Neutrophil (primary cell): ENCODE results near the gene ZNHIT2.
A peak's percentile ranks its signal among the peaks of the same experiment; 100 is the strongest.

Experiments
- H3K27ac ChIP-seq: fragments of 200-600 bp; sonication (generic); 2 replicates; pipeline ENCODE4 v1.5.1; 2016; ENCODE audit warnings: mild to moderate bottlenecking, moderate library complexity
- H3K27me3 ChIP-seq: fragments of 200-600 bp; sonication (generic); 2 replicates; pipeline ENCODE4 v1.6.0; 2016; ENCODE audit warnings: mild to moderate bottlenecking
- H3K36me3 ChIP-seq: fragments of 200-600 bp; sonication (generic); 2 replicates; pipeline ENCODE4 v1.5.1; 2017
- H3K4me1 ChIP-seq, 2 experiments: fragments of 200-600 bp in 1 of 2; sonication (generic) in 1 of 2; 1 replicate in 1 of 2; 2 replicates in 1 of 2; pipeline versions ENCODE4 v1.5.1 to v1.6.1; 2013 to 2016; ENCODE audit warnings: low read depth in 1 of 2, low read length in 1 of 2, mild to moderate bottlenecking in 1 of 2, moderate library complexity in 1 of 2; ENCODE audit not compliant: control insufficient read depth in 1 of 2, insufficient read depth in 1 of 2
- H3K4me3 ChIP-seq, 2 experiments: fragments of 200-600 bp in 1 of 2; sonication (generic) in 1 of 2; 1 replicate in 1 of 2; 2 replicates in 1 of 2; pipeline ENCODE4 v1.5.1; 2013 to 2016; ENCODE audit warnings: low read depth in 1 of 2, low read length in 1 of 2, mild to moderate bottlenecking in 1 of 2, moderate library complexity in 1 of 2
- H3K9me3 ChIP-seq: fragments of 200-600 bp; sonication (generic); 2 replicates; pipeline ENCODE4 v1.5.1; 2016
- CTCF ChIP-seq: fragments of 200-600 bp; sonication (generic); IDR thresholded peaks from 2 replicates; pipeline ENCODE4 v1.5.1; 2016; ENCODE audit warnings: antibody characterized with exemption

Gene ZNHIT2

GRCh38 chr11:65096926-65097325, 20.6 kb downstream of the ZNHIT2 start:
- Histone ChIP-seq H3K27ac (peak overlapping the region; percentile 96), H3K9me3 (no peaks in the 10 kb centered on the region), H3K27me3 (no peaks in the 10 kb centered on the region), H3K4me3 (peak overlapping the region; percentile 72 to 89), H3K36me3 (no peaks in the 10 kb centered on the region), H3K4me1 (peaks cover 10 to 15% of the 10 kb centered on the region in 2 experiments)
- TF ChIP-seq CTCF = no peak

GRCh38 chr11:65095974-65096806, 21.3 kb downstream of the ZNHIT2 start, which contains the start of gene VPS51:
TSS of gene VPS51 (plus strand) at chr11:65096214. CDS start at chr11:65096251, 37 bp downstream.
- Histone ChIP-seq H3K27ac (peak within 1 kb of the TSS; percentile 96), H3K4me1 (peaks cover 10 to 15% of the 10 kb centered on the region in 2 experiments), H3K36me3 (no peaks in the 10 kb centered on the region), H3K27me3 (no peaks in the 10 kb centered on the region), H3K9me3 (no peaks in the 10 kb centered on the region), H3K4me3 (peak within 1 kb of the TSS; percentile 72 to 89)
- no peak for TF ChIP-seq CTCF

GRCh38 chr11:65095427-65095826, 22.1 kb downstream of the ZNHIT2 start:
- H3K9me3 ChIP-seq = no peaks in the 10 kb centered on the region
- no peaks in the 10 kb centered on the region for H3K36me3 ChIP-seq
- H3K4me1 ChIP-seq = peaks cover 10 to 15% of the 10 kb centered on the region in 2 experiments
- H3K4me3 ChIP-seq = peak overlapping the region; percentile 72 to 89
- H3K27me3 ChIP-seq = no peaks in the 10 kb centered on the region
- peak overlapping the region; percentile 96 for H3K27ac ChIP-seq
- TF ChIP-seq CTCF = no peak

GRCh38 chr11:65090628-65091027, 26.9 kb downstream of the ZNHIT2 start:
- Histone ChIP-seq H3K4me3 (no peak overlapping the region), H3K27ac (no peak overlapping the region), H3K27me3 (no peaks in the 10 kb centered on the region), H3K9me3 (no peaks in the 10 kb centered on the region), H3K36me3 (peaks cover 44% of the 10 kb centered on the region), H3K4me1 (peaks cover under 1 to 5% of the 10 kb centered on the region in 2 experiments)
- no peak for TF ChIP-seq CTCF

- H3K27ac ChIP-seq = no peak overlapping the region
- peaks cover 7 to 11% of the 10 kb centered on the region in 2 experiments for H3K4me1 ChIP-seq
- no peak for TF ChIP-seq CTCF
- no peaks in the 10 kb centered on the region for H3K27me3 ChIP-seq
- H3K4me3 ChIP-seq = no peak overlapping the region
- peaks cover 51% of the 10 kb centered on the region for H3K36me3 ChIP-seq
- no peaks in the 10 kb centered on the region for H3K9me3 ChIP-seq
These were observed 27.9 kb downstream of the ZNHIT2 start for GRCh38 chr11:65089621-65090020.
